PC-3 (cell line): ENCODE results near the gene FAM114A1. TPM values are rescaled to one million over a fixed set of nuclear protein-coding genes. Genes with fewer than 3 reads are reported as not detected.

ENCODE experiments used
- ATAC-seq: fragments of 200-7000 bp; cut with Tn5 transposase; 2 replicates; pipeline ENCODE4 v1.9.1; 2020; ENCODE audit warnings: mild to moderate bottlenecking, moderate library complexity
- BruUV-seq: library from RNA; stranded (reverse); fragments of 400-500 nt; replicated peaks from 2 replicates; lab custom pipeline; 2021; lab: Mats Ljungman, UMichigan
- CTCF ChIA-PET: fragments of 300-600 bp; sonication (Branson Sonifier 250); formaldehyde crosslinking; loops from one replicate; lab custom pipeline; 2022; ENCODE audit warnings: antibody characterized with exemption; lab: Charles Lee
- POLR2A ChIA-PET: fragments of 300-600 bp; sonication (Branson Sonifier 250); formaldehyde crosslinking; loops from one replicate; lab custom pipeline; 2022; ENCODE audit warnings: antibody characterized with exemption; ENCODE audit not compliant: unreplicated experiment; lab: Charles Lee
- DNase-seq: peaks from one replicate; pipeline ENCODE4 v3.0.0-alpha.2; 2015
- H2AFZ ChIP-seq: fragments of 300-600 bp; sonication (generic); 2 replicates; pipeline ENCODE4 v1.6.0; 2016; ENCODE audit warnings: antibody characterized with exemption, low read length
- H3F3A ChIP-seq: fragments of 300-600 bp; sonication (generic); one replicate; pipeline ENCODE4 v1.6.0; 2017; ENCODE audit warnings: antibody characterized with exemption, low read length, control low read depth, mild to moderate bottlenecking; ENCODE audit not compliant: unreplicated experiment
- H3K27ac ChIP-seq: fragments of 300-600 bp; sonication (generic); 2 replicates; pipeline ENCODE4 v1.5.1; 2016; ENCODE audit warnings: mild to moderate bottlenecking, low read length
- H3K27me3 ChIP-seq: fragments of 300-600 bp; sonication (generic); 2 replicates; pipeline ENCODE4 v1.6.1; 2016; ENCODE audit warnings: low read length, mixed read lengths
- H3K36me3 ChIP-seq: fragments of 300-600 bp; sonication (generic); 2 replicates; pipeline ENCODE4 v1.6.1; 2016; ENCODE audit warnings: low read depth, mixed run types, low read length, mixed read lengths
- H3K4me1 ChIP-seq: fragments of 300-600 bp; sonication (generic); 2 replicates; pipeline ENCODE4 v1.5.1; 2016; ENCODE audit warnings: low read length; ENCODE audit not compliant: insufficient read depth
- H3K4me2 ChIP-seq: fragments of 300-600 bp; sonication (generic); 2 replicates; pipeline ENCODE4 v1.6.0; 2016; ENCODE audit warnings: low read length
- H3K4me3 ChIP-seq: fragments of 300-600 bp; sonication (generic); 2 replicates; pipeline ENCODE4 v1.5.1; 2016; ENCODE audit warnings: mild to moderate bottlenecking, low read length, mixed read lengths
- H3K79me2 ChIP-seq: fragments of 300-600 bp; sonication (generic); 2 replicates; pipeline ENCODE4 v1.6.1; 2017; ENCODE audit warnings: low read length, mixed read lengths
- H3K9ac ChIP-seq: fragments of 300-600 bp; sonication (generic); 2 replicates; pipeline ENCODE4 v1.6.0; 2016; ENCODE audit warnings: mild to moderate bottlenecking, low read length
- H3K9me2 ChIP-seq: fragments of 300-600 bp; sonication (generic); replicated peaks from 2 replicates; pipeline ENCODE4 v1.6.1; 2016; ENCODE audit warnings: mixed run types, low read length, mixed read lengths
- H3K9me3 ChIP-seq: fragments of 300-600 bp; sonication (generic); 2 replicates; pipeline ENCODE4 v1.6.1; 2016; ENCODE audit warnings: low read length, mixed read lengths
- H4K20me1 ChIP-seq: fragments of 300-600 bp; sonication (generic); 2 replicates; pipeline ENCODE4 v1.6.1; 2016; ENCODE audit warnings: low read length, mixed read lengths
- EZH2 ChIP-seq: fragments of 300-600 bp; sonication (generic); IDR thresholded peaks from one replicate; pipeline ENCODE4 v1.6.1; 2017; ENCODE audit warnings: antibody characterized with exemption, mild to moderate bottlenecking, low read length; ENCODE audit not compliant: unreplicated experiment
- EZH2phosphoT487 ChIP-seq: fragments of 300-600 bp; sonication (generic); IDR thresholded peaks from 2 replicates; pipeline ENCODE4 v1.6.1; 2018; ENCODE audit warnings: mild to moderate bottlenecking, antibody characterized with exemption, low read length, borderline replicate concordance
- intact Hi-C: fragments of 100-400 bp; cut with micrococcal nuclease; formaldehyde crosslinking; loops from 2 replicates; pipeline ENCODE4 v1.9.0; 2023
- total RNA-seq: library from RNA; depleted of rRNA; stranded (reverse); fragments of >200 nt; gene quantifications from 2 replicates; pipeline ENCODE4 v1.2.3, GENCODE V29; 2014
- TF ChIP-seq, protein P1 (sequence below): fragments of 300-600 bp; sonication (generic); conservative IDR thresholded peaks from 2 replicates; pipeline ENCODE4 v1.5.1; 2017; ENCODE audit warnings: antibody characterized with exemption, low read depth, mild to moderate bottlenecking, low read length

Gene FAM114A1
- total RNA-seq, 1 experiment from 2014 or later: 25.0 TPM

DNA sequence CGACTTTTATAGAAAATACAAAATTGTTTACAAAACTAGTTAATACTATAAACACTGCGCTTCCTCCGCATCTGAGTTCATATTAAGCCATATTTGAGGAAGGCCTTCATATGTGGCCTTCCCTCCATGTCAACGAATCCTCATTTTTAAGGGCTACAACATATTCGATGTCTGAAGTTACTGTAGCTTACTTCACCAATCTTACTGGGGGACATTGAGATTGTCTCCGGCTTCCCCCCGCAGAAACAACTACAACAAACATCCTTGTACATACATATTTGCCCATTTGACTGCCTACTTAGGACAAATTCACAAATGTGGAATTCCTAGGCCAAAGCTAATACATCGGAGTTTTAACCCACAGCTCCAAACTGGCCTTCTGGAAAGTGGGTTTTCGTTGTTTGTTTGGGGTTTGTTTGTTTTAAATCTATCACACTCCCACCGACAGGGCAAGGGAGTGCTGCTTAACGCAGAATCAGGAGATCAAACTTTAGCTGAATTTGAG is 581 bp upstream of the FAM114A1 start:
- POLR2A ChIA-PET: interaction anchor here (0.5 to 0.6 kb wide), 4 partner anchors 10 to 850 kb away, joined by 3 to 4 read pairs (median 4); no protein-coding TSS in a partner anchor
- Histone ChIP-seq H3K36me3 (no peaks in the 10 kb centered on the region), H3K4me1 (peaks cover 28% of the 10 kb centered on the region), H2AFZ (peak overlapping the region; percentile 94), H3K4me2 (peak overlapping the region; percentile 96), H3K4me3 (peak overlapping the region; percentile 78), H3K9ac (peak overlapping the region; percentile 94), H3K9me2 (no peaks in the 10 kb centered on the region), H3F3A (peaks cover under 1% of the 10 kb centered on the region), H3K79me2 (peaks cover 15% of the 10 kb centered on the region), H4K20me1 (no peaks in the 10 kb centered on the region), H3K27me3 (no peaks in the 10 kb centered on the region), H3K9me3 (no peaks in the 10 kb centered on the region), H3K27ac (peak overlapping the region; percentile 29; the same call in 1 of the 2 replicates)
- no peak for ATAC-seq
- BruUV-seq: TSS peak; percentile 96
- intact Hi-C loops: no loop called here
- CTCF ChIA-PET: no interaction called here
- no peak for DNase-seq
- TF ChIP-seq EZH2phosphoT487: no peak
- no peak for TF ChIP-seq EZH2
- TF ChIP-seq, protein P1, sequence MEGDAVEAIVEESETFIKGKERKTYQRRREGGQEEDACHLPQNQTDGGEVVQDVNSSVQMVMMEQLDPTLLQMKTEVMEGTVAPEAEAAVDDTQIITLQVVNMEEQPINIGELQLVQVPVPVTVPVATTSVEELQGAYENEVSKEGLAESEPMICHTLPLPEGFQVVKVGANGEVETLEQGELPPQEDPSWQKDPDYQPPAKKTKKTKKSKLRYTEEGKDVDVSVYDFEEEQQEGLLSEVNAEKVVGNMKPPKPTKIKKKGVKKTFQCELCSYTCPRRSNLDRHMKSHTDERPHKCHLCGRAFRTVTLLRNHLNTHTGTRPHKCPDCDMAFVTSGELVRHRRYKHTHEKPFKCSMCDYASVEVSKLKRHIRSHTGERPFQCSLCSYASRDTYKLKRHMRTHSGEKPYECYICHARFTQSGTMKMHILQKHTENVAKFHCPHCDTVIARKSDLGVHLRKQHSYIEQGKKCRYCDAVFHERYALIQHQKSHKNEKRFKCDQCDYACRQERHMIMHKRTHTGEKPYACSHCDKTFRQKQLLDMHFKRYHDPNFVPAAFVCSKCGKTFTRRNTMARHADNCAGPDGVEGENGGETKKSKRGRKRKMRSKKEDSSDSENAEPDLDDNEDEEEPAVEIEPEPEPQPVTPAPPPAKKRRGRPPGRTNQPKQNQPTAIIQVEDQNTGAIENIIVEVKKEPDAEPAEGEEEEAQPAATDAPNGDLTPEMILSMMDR: no peak

DNA sequence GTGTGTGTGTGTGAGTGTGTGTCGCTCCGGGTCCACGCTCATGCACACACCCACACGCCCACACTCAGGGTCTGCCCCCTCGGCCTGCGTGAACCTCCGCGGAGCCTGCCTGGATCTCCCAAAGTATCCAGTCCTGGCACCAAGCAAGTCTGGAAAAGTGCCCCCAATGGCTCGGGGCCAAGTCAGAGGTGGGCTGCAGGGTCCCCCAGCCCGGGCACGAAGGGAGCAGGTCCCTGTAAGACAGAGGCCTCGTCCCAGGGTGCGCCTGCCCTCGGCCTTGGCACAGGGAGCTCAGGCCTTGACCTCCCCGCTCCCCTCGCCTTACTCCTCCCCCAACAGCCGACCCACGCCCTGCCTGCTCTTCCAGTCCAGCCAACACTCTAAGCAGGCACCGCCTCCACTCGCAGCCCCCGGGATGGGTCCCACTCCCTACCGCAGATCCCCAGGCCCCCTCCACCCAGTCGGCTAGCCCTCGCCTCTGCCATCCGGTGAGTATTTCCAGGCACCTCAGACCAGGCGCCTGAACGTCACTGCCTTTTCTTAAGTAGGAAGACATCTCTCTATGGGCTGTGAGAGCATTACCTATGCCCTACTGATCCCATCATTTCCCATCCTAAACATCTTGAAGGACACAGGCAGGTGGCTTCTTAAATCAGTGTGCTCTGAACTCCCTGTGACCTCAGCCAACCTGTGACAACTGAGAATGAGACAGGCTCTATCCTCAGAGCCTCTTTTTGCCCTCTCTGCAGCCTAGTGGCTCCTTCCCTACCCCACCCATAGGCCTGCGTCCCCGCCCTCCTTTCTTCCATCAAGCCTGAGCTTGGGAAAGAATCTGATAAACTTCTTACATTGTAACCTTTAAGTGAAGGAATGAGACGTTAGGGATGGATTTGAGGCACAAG is 704 bp downstream of the FAM114A1 start:
- H3K9ac ChIP-seq: peak overlapping the region; percentile 94
- ChIA-PET POLR2A (no interaction called here), CTCF (interaction anchor here (0.7 kb wide), 1 partner anchor 267 kb away, joined by 5 read pairs; no protein-coding TSS in a partner anchor)
- BruUV-seq: no TSS peak
- H3K36me3 ChIP-seq: no peaks in the 10 kb centered on the region
- H3F3A ChIP-seq: peaks cover 5% of the 10 kb centered on the region
- H3K9me2 ChIP-seq: no peaks in the 10 kb centered on the region
- TF ChIP-seq, protein P1: no peak
- TF ChIP-seq EZH2: no peak
- no peak for TF ChIP-seq EZH2phosphoT487
- H3K79me2 ChIP-seq: peaks cover 15% of the 10 kb centered on the region
- peak; percentile 11 for ATAC-seq
- peak overlapping the region; percentile 97 for H3K4me2 ChIP-seq
- no peak for DNase-seq
- H2AFZ ChIP-seq: peak overlapping the region; percentile 71
- H3K9me3 ChIP-seq: no peaks in the 10 kb centered on the region
- no peaks in the 10 kb centered on the region for H4K20me1 ChIP-seq
- H3K4me1 ChIP-seq: peaks cover 39% of the 10 kb centered on the region
- H3K27ac ChIP-seq: peak overlapping the region; percentile 59
- intact Hi-C loops: no loop called here
- no peaks in the 10 kb centered on the region for H3K27me3 ChIP-seq
- H3K4me3 ChIP-seq: peak overlapping the region; percentile 87
